Panc1 (cell line): ENCODE results near the gene CRYGN. TPM values are rescaled to one million over a fixed set of nuclear protein-coding genes. Genes with fewer than 3 reads are reported as not detected.
A peak's percentile ranks its signal among the peaks of the same experiment; 100 is the strongest.

Source experiments
- ATAC-seq: fragments of 200-7000 bp; cut with Tn5 transposase; 2 replicates; pipeline ENCODE4 v1.9.1; 2020; ENCODE audit warnings: mild to moderate bottlenecking, moderate library complexity
- BruUV-seq: library from RNA; stranded (reverse); fragments of 400-500 nt; replicated peaks from 2 replicates; lab custom pipeline; 2021; lab: Mats Ljungman, UMichigan
- CTCF ChIA-PET: fragments of 300-600 bp; sonication (Branson Sonifier 250); formaldehyde crosslinking; loops from one replicate; lab custom pipeline; 2022; ENCODE audit warnings: antibody characterized with exemption; lab: Charles Lee
- POLR2A ChIA-PET: fragments of 300-600 bp; sonication (Branson Sonifier 250); formaldehyde crosslinking; loops from one replicate; lab custom pipeline; 2022; ENCODE audit warnings: antibody characterized with exemption; lab: Charles Lee
- DNase-seq: peaks from one replicate; pipeline ENCODE4 v3.0.0-alpha.2; 2010; ENCODE audit warnings: low read depth, low spot score
- H3K27ac ChIP-seq: 2 replicates; pipeline ENCODE4 v1.5.1; 2011; ENCODE audit warnings: mild to moderate bottlenecking, low read length, inconsistent platforms
- H3K27me3 ChIP-seq: fragments of 200-500 bp; sonication (Bioruptor generic); 2 replicates; pipeline ENCODE4 v1.6.0; 2014; ENCODE audit warnings: low read length, inconsistent platforms; ENCODE audit not compliant: control insufficient read depth, insufficient read depth
- H3K36me3 ChIP-seq: fragments of 200-500 bp; sonication (Bioruptor generic); 2 replicates; pipeline ENCODE4 v1.5.1; 2014; ENCODE audit warnings: inconsistent platforms, mild to moderate bottlenecking, low read length, moderate library complexity; ENCODE audit not compliant: control insufficient read depth, insufficient read depth
- H3K4me1 ChIP-seq: 2 replicates; pipeline ENCODE4 v1.5.1; 2011; ENCODE audit warnings: inconsistent platforms, mild to moderate bottlenecking, low read length, moderate library complexity; ENCODE audit not compliant: control insufficient read depth, insufficient read depth
- H3K4me3 ChIP-seq, 2 experiments: 2 replicates each; pipeline ENCODE4 v1.5.1; 2011 to 2012; ENCODE audit warnings: low read depth in 2 of 2, low read length in 2 of 2, mild to moderate bottlenecking in 2 of 2, inconsistent platforms in 1 of 2, moderate library complexity in 1 of 2
- H3K9me3 ChIP-seq: fragments of 200-500 bp; sonication (Bioruptor generic); 2 replicates; pipeline ENCODE4 v1.5.1; 2014; ENCODE audit warnings: low read depth, mild to moderate bottlenecking, inconsistent platforms, low read length, moderate library complexity; ENCODE audit not compliant: control insufficient read depth, insufficient read depth
- POLR2AphosphoS5 ChIP-seq: IDR thresholded peaks from 2 replicates; pipeline ENCODE4 v1.6.1; 2012; ENCODE audit warnings: mild to moderate bottlenecking, low read depth, low read length, moderate library complexity
- SIN3A ChIP-seq: IDR thresholded peaks from 2 replicates; pipeline ENCODE4 v1.6.1; 2012; ENCODE audit warnings: low read depth, mild to moderate bottlenecking, low read length, moderate library complexity, borderline replicate concordance; ENCODE audit not compliant: insufficient read depth
- TCF7L2 ChIP-seq: IDR thresholded peaks from 2 replicates; pipeline ENCODE4 v1.6.1; 2011; ENCODE audit warnings: mild to moderate bottlenecking, low read depth, low read length, inconsistent platforms
- in situ Hi-C: cut with HindIII; loops from 2 replicates; pipeline ENCODE4 v1.10.0; 2016; ENCODE audit warnings: low sequenced_read_pairs, low pct_unique_long_range_greater_than_20kb
- intact Hi-C: fragments of 100-400 bp; cut with micrococcal nuclease; formaldehyde crosslinking; loops from one replicate; pipeline ENCODE4 v1.10.0; 2022; ENCODE audit not compliant: unreplicated experiment
- total RNA-seq: library from RNA; stranded (reverse); gene quantifications from one replicate; pipeline ENCODE4 v1.2.1, GENCODE V29; 2021; ENCODE audit not compliant: unreplicated experiment
- TF ChIP-seq, protein P1 (sequence below), 2 experiments: IDR thresholded peaks; 2 replicates each; pipeline ENCODE4 v1.6.1; 2011 to 2012; ENCODE audit warnings: low read depth in 2 of 2, control low read depth in 1 of 2, low read length in 1 of 2, mild to moderate bottlenecking in 1 of 2, moderate library complexity in 1 of 2; ENCODE audit not compliant: insufficient read depth in 1 of 2
- TF ChIP-seq, protein P2 (sequence below): fragments of 450-650 bp; IDR thresholded peaks from 2 replicates; pipeline ENCODE4 v1.5.1; 2017; ENCODE audit warnings: mild to moderate bottlenecking

CRYGN gene
- total RNA-seq, 1 experiment from 2014 or later, result 0.74 TPM

DNA sequence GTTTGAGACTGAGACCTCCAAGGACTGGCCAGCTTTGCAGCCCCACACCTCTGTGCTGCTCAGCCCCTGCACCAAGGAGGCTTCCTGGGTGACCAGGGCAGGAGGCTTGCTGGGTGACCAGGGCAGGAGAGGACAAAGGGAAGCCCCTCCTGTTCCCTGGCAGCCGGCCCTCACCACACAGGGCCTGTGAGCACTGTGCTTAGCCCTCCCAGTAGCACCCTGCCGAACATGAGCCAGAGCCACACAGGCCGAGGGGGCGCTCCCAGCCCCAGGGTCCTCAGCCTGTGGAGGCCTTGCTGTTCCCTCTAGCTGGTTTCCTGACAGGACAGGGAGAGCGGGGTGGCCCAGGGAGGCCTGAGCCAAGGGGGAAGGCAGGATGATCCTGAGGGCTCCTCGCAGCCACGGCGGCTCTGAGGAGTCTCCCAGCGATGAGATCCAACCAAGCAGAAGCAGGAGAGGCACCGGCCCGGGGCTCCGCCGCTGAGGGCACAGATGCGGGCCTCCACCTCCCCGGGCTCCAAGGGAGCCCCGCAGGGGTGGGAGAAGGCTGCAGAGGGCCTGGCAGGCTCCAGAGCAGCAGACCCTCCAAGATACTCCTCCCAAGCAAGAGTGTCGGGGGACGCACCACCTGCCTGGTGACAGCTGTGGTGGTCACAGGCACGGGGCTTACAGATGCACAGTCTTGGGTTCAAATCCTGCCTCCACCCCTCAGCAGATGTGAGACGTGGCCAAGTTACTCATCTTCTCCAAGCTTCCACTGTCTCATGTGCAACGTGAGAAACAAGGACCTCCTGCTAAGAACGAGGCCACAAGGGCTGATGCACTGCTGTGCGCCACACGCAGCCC lies 52.6 kb downstream of the CRYGN start:
- Histone ChIP-seq H3K27me3 (no peaks in the 10 kb centered on the region), H3K36me3 (no peaks in the 10 kb centered on the region), H3K4me1 (peaks cover 5% of the 10 kb centered on the region), H3K27ac (no peak overlapping the region), H3K4me3 (no peak overlapping the region), H3K9me3 (no peaks in the 10 kb centered on the region)
- in situ Hi-C loops, result no loop called here
- ATAC-seq, result no peak
- no peak for DNase-seq
- CTCF ChIA-PET, result no interaction called here
- POLR2A ChIA-PET, result no interaction called here
- TF ChIP-seq POLR2AphosphoS5 (no peak), TCF7L2 (no peak), SIN3A (no peak)
- TF ChIP-seq, protein P1, sequence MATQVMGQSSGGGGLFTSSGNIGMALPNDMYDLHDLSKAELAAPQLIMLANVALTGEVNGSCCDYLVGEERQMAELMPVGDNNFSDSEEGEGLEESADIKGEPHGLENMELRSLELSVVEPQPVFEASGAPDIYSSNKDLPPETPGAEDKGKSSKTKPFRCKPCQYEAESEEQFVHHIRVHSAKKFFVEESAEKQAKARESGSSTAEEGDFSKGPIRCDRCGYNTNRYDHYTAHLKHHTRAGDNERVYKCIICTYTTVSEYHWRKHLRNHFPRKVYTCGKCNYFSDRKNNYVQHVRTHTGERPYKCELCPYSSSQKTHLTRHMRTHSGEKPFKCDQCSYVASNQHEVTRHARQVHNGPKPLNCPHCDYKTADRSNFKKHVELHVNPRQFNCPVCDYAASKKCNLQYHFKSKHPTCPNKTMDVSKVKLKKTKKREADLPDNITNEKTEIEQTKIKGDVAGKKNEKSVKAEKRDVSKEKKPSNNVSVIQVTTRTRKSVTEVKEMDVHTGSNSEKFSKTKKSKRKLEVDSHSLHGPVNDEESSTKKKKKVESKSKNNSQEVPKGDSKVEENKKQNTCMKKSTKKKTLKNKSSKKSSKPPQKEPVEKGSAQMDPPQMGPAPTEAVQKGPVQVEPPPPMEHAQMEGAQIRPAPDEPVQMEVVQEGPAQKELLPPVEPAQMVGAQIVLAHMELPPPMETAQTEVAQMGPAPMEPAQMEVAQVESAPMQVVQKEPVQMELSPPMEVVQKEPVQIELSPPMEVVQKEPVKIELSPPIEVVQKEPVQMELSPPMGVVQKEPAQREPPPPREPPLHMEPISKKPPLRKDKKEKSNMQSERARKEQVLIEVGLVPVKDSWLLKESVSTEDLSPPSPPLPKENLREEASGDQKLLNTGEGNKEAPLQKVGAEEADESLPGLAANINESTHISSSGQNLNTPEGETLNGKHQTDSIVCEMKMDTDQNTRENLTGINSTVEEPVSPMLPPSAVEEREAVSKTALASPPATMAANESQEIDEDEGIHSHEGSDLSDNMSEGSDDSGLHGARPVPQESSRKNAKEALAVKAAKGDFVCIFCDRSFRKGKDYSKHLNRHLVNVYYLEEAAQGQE (IDR thresholded peaks at IDR 0.05; ENCODE audit: insufficient read depth in 1 of 2, low read depth in 2 of 2, low read length in 1 of 2), result no peak
- TF ChIP-seq, protein P2, sequence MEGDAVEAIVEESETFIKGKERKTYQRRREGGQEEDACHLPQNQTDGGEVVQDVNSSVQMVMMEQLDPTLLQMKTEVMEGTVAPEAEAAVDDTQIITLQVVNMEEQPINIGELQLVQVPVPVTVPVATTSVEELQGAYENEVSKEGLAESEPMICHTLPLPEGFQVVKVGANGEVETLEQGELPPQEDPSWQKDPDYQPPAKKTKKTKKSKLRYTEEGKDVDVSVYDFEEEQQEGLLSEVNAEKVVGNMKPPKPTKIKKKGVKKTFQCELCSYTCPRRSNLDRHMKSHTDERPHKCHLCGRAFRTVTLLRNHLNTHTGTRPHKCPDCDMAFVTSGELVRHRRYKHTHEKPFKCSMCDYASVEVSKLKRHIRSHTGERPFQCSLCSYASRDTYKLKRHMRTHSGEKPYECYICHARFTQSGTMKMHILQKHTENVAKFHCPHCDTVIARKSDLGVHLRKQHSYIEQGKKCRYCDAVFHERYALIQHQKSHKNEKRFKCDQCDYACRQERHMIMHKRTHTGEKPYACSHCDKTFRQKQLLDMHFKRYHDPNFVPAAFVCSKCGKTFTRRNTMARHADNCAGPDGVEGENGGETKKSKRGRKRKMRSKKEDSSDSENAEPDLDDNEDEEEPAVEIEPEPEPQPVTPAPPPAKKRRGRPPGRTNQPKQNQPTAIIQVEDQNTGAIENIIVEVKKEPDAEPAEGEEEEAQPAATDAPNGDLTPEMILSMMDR, result no peak
- BruUV-seq, result no TSS peak
- intact Hi-C loops, result no loop called here

DNA sequence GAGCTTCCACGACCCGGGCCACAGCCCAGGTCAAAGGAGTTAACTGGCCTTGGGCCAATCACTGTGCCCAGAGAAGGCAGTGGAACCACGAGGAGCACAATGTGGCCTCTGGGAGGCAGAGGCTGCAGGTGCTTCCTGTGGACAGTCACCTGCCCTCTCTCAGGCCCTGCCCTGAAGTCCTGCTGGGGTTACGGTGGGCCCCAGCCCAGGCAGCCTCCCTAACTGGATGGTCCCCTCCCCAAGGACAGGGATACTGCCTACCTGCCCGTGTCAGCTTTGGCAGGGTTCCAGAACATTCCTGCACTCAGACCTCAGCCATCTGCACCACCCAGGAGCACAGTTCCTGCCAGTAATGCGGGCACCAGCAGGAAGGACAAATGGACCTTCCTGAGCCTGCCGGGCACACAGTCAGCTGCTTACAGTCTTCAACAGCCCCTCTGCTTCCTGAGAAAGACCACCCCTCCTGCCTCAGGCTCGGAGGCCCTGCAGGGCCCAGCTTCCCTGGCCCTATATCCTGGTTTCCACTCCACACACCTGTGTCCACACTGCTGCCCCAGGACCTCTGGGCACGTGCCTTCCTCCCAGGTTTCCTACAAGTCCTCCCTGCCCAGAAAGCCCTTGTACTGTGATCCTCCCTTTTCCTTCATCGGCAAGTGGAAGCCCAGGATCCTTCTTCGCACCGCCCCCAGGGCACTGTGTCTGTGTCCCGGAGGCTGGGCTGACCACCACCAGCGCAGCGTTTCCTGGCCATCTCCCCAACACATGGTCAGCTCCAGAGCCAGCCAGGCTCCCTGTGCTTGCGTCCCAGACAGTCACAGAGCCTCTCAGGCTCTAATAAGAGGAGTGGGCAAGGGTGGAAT lies 53.4 kb downstream of the CRYGN start:
- Histone ChIP-seq H3K9me3 (no peaks in the 10 kb centered on the region), H3K36me3 (no peaks in the 10 kb centered on the region), H3K27ac (0 out of 2 replicates have a peak overlapping the region, but pooled peaks have one; percentile 17), H3K27me3 (no peaks in the 10 kb centered on the region), H3K4me3 (no peak overlapping the region), H3K4me1 (peaks cover 5% of the 10 kb centered on the region)
- TF ChIP-seq SIN3A (no peak), TCF7L2 (no peak), POLR2AphosphoS5 (no peak)
- TF ChIP-seq, protein P1 (IDR thresholded peaks at IDR 0.05; ENCODE audit: insufficient read depth in 1 of 2, low read depth in 2 of 2, low read length in 1 of 2), result no peak
- TF ChIP-seq, protein P2, result no peak
- POLR2A ChIA-PET, result no interaction called here
- no TSS peak for BruUV-seq
- CTCF ChIA-PET, result no interaction called here
- in situ Hi-C loops, result no loop called here
- DNase-seq (no peak), ATAC-seq (no peak)
- intact Hi-C loops, result no loop called here
